Fibroblast of pulmonary artery (primary cell): ENCODE data around the gene VWCE.

Experiments used
- DNase-seq: peaks from one replicate; pipeline ENCODE4 v3.0.0-alpha.2; 2010; ENCODE audit warnings: low read depth
- H3K4me3 ChIP-seq: replicated peaks from 2 replicates; pipeline ENCODE4 v1.5.1; 2011; ENCODE audit warnings: low read depth, mild to moderate bottlenecking, control low read depth, low read length, moderate library complexity
- CTCF ChIP-seq: IDR thresholded peaks from 2 replicates; pipeline ENCODE4 v1.5.1; 2011; ENCODE audit warnings: mild to moderate bottlenecking, control low read depth, low read length, inconsistent platforms; ENCODE audit errors: missing control alignments

VWCE gene

GRCh38 chr11:61274084-61274483, 21.0 kb downstream of the VWCE start:
- no peak for DNase-seq
- no peak for TF ChIP-seq CTCF
- H3K4me3 ChIP-seq: no peak overlapping the region

- no peak for DNase-seq
- no peak overlapping the region for H3K4me3 ChIP-seq
- no peak for TF ChIP-seq CTCF
Observed at GRCh38 chr11:61273178-61274078, 21.7 kb downstream of the VWCE start.

- DNase-seq: no peak
- TF ChIP-seq CTCF: no peak
- H3K4me3 ChIP-seq: no peak overlapping the region
Observed at GRCh38 chr11:61272731-61273130, 22.4 kb downstream of the VWCE start.

- peak; percentile 49 for DNase-seq
- TF ChIP-seq CTCF: no peak
- H3K4me3 ChIP-seq: no peak overlapping the region
Observed at GRCh38 chr11:61270354-61271076, 24.6 kb downstream of the VWCE start.

- H3K4me3 ChIP-seq: no peak overlapping the region
- TF ChIP-seq CTCF: no peak
- DNase-seq: no peak
Observed at GRCh38 chr11:61268588-61269250, 26.4 kb downstream of the VWCE start.

- no peak for DNase-seq
- no peak overlapping the region for H3K4me3 ChIP-seq
- no peak for TF ChIP-seq CTCF
Observed at GRCh38 chr11:61267437-61267841, 27.7 kb downstream of the VWCE start.
